ENCODE results near the gene FNDC7.
"Not testable (repeated sequence)": the region's sequence is repeated elsewhere in the genome, so short reads cannot be mapped to it uniquely, and the experiment has no call there.

The FNDC7 gene

DNA sequence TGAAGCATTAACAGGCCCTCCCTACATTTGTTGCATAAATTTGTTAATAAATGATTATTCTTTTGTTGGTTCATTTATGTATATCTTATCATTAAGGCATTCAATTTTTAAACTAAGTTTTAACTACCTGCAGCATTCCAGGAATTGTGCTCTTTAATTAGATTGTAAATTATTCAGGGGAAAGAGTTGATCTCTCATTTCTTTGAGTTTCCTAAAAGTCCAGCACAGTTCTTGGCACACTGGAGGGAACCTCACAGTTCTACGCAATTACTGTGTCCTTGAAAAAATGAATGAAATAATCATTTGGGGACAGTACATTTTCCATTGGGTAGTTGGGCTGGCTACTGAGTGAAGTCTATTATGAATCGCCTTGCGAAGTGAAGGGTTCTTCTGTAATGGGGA is 33.3 kb downstream of the FNDC7 start:
- no peak for DNase-seq

GRCh38 chr1:108746382-108747170 is 33.9 kb downstream of the FNDC7 start, which contains the start of gene STXBP3:
Gene STXBP3, plus strand, starts transcription at chr1:108746674. Its CDS starts 64 bp downstream, at chr1:108746738.
- peak; percentile 98 to 99 for DNase-seq

DNA sequence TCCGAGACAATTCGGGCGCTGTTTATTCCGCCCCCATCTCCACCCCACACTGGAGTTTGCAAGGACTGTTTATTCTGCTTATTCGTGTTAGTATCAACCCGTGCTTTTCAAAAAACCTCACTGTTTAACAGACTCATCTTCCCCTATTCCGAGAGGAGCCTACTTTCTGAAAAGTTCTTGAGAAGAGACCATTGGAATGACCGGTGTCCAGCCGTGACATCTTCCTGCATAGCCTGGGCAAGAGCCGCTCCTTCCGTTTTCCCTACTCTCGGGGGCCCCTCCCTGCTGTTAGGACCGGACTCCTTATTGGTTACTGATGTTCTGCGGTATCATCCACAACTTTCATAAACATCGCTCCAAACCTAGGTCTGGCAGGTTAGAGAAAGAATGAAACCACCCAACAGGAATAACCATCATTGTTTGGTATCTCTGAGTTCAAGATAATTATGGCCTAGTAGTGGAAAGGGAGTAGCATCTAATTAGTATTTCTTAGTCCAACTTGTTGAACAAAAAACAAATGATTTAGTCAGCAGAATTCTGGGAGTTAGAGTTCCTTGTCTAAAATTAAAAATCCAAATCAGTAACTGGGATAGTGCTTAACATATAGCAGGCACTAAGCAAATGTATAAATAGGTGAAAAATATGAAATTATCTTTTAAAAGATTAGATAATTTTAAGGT is 34.6 kb downstream of the FNDC7 start:
- peak; percentile 60 to 63 for DNase-seq

GRCh38 chr1:108747898-108748297 is 35.2 kb downstream of the FNDC7 start:
- no peak for DNase-seq

DNA sequence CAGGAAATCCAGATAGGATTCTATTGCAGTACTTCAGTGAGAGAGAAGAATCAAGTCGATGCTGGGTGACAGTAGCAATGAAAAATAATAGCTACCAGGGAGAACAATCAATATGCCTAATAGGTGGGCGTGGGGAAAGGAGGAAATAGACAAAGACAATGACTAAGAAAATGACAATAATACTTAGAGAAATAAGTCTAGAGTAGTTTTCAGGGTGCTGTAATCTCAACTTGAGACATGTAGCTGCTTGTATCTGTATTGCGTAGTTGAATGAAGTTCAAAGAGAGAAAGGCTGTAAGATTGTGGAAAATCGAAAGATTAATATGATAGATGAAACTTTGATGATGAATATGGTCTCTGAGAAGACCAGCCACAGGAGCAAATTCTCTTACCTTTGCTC is 36.4 kb downstream of the FNDC7 start:
- no peak for DNase-seq

GRCh38 chr1:108750476-108751181 is 37.9 kb downstream of the FNDC7 start:
- no peak for DNase-seq

- no peak for DNase-seq
These were observed 40.7 kb downstream of the FNDC7 start for GRCh38 chr1:108753363-108753762.

GRCh38 chr1:108758796-108759195 is 46.1 kb downstream of the FNDC7 start:
- DNase-seq, result no peak

DNA sequence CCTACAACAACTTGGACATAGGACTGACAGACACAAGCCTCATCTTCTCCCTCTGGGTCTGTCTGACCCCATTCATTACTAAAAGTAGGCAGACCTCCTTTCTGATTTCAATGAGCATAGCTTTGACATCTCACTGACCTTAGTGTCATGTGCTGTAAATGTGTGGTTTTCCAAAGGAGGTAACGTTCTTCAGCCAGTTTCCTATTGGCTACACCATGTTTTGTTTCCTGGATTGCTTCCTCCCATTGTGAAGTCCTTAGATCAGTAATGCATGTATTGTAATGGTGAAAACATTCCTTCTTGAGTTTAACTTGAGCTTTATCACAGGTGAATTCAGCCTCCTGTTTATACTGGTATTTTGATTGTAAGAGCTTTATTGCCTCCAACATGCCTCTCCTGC is 54.4 kb downstream of the FNDC7 start:
- DNase-seq, result no peak

DNA sequence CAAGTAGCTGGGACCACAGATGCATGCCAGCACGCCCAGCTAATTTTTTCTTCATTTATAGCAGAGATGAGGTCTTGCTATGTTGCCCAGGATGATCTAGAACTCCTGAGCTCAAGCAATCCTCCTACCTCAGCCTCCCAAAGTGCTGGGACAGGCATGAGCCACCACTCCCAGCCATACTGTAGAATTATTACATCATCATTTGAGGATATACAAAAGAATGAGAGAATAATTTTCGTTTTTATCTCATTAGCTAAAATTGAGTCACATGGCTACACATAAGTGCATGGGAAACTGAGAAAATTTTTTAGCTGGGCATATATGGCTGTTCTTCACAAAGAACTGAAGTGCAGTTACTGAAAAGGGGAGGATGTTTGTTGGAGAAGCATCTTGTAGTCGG is 55.0 kb downstream of the FNDC7 start:
- no peak for DNase-seq

- DNase-seq, result no peak
These were observed 65.1 kb downstream of the FNDC7 start for GRCh38 chr1:108777839-108778238.

DNA sequence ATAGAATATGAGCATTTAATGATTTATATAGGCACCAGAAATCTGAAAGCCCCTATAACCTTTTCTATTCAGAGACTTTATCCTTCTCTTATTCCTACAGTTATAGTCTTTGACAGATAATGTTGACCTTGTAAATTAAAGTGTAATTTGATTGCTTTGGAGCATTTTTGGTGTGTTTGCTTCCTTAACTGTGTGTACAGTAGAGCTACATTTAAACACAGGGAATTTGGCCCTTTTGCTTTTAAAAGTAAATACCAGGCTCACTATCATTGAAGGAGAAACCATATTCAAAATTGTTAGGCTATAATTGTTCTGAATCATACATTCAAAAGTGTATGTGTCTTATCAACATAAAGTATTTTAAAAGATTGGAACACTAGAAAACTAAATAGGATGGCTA is 66.7 kb downstream of the FNDC7 start:
- DNase-seq, result no peak

GRCh38 chr1:108780937-108781574 is 68.3 kb downstream of the FNDC7 start:
- DNase-seq, result no peak

DNA sequence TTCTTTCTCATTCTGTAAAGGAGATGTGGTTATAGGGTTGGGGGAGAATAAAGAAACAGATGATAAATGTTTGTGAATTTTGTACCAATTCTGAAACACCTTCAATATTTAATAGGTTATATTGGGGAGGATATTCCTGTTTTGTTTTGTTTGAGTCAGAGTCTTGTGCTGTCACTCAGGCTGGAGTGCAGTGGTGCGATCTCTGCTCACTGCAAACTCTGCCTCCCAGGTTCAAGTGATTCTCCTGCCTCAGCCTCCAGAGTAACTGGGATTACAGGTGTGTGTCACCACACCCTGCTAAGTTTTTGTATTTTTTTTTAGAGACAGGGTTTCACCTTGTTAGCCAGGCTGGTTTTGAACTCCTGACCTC is 68.9 kb downstream of the FNDC7 start:
- DNase-seq, result not testable (repeated sequence)

GRCh38 chr1:108785264-108785663 is 72.6 kb downstream of the FNDC7 start:
- DNase-seq, result no peak

DNA sequence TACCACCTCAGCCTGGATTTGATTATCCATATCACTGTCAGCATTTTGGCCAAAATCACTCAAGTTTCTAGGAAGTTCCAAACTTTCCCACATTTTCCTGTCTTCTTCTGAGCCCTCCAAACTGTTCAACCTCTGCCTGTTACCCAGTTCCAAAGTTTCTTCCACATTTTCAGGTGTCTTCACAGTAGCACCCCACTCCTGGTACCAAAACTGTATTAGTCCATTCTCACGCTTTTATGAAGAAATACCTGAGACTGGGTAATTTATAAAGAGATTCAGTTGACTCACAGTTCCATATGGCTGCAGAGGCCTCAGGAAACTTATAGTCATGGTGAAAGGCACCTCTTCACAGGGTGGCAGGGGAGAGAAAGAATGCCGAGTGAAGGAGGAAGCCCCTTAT is 73.2 kb downstream of the FNDC7 start:
- DNase-seq, result no peak

GRCh38 chr1:108791790-108792189 is 79.1 kb downstream of the FNDC7 start:
- DNase-seq, result no peak

Data from CD4-positive, alpha-beta T cell treated with Interferon alpha-2 for 1 hour (primary cell).